AG09309 (cell line): Measurements from ENCODE around the gene NCR2.

Experiments used
- DNase-seq: peaks from one replicate; pipeline ENCODE4 v3.0.0-alpha.2; 2010; ENCODE audit warnings: low read depth
- H3K4me3 ChIP-seq: 2 replicates; pipeline ENCODE4 v1.5.1; 2011; ENCODE audit warnings: mild to moderate bottlenecking, low read depth, low read length, moderate library complexity; ENCODE audit not compliant: control insufficient read depth
- TF ChIP-seq, protein P1 (sequence below): IDR thresholded peaks from 2 replicates; pipeline ENCODE4 v1.5.1; 2011; ENCODE audit warnings: mild to moderate bottlenecking, low read depth, low read length, inconsistent platforms; ENCODE audit not compliant: insufficient read depth, control insufficient read depth; ENCODE audit errors: missing control alignments

Gene NCR2

DNA sequence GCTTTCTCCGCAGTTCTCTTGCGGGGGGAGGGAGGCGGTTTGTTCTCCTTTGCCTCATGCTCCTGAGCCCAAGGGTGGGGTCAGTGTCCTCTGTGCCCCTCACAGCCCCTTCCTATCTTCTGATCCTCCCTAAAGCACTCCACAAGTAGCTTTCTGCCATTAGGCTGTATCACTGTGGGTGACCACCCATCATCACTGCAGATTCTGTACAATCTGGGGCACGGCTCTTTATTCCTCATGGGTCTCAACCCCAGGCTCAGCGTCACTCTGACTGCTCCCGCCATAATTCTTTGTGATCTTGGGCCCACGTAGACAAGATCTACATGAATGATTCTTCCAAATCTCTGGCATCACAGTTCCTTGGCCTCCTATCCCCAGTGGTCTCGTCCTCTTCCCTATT is 10.5 kb downstream of the NCR2 start:
- TF ChIP-seq, protein P1, sequence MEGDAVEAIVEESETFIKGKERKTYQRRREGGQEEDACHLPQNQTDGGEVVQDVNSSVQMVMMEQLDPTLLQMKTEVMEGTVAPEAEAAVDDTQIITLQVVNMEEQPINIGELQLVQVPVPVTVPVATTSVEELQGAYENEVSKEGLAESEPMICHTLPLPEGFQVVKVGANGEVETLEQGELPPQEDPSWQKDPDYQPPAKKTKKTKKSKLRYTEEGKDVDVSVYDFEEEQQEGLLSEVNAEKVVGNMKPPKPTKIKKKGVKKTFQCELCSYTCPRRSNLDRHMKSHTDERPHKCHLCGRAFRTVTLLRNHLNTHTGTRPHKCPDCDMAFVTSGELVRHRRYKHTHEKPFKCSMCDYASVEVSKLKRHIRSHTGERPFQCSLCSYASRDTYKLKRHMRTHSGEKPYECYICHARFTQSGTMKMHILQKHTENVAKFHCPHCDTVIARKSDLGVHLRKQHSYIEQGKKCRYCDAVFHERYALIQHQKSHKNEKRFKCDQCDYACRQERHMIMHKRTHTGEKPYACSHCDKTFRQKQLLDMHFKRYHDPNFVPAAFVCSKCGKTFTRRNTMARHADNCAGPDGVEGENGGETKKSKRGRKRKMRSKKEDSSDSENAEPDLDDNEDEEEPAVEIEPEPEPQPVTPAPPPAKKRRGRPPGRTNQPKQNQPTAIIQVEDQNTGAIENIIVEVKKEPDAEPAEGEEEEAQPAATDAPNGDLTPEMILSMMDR = no peak
- H3K4me3 ChIP-seq = no peak overlapping the region
- no peak for DNase-seq

DNA sequence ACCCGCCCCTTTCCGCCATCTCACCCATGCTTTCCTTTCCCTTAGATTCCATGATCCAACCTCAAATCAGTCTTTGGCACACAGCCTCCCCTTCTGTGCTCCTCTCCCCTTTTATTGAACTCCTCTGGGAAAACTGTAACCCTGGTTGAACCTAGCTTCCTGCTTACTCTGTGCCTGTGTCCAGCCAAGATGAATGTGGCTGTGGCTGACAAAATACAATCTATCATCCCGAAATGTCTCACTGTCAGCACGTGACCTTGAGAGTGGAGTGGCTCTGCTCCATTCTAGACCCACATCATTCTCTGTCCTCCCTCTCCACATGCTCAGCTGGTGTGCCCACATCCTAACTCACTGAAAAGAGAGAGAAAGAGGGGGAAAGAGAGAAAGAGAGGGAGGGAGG is 11.0 kb downstream of the NCR2 start:
- no peak overlapping the region for H3K4me3 ChIP-seq
- DNase-seq = no peak
- TF ChIP-seq, protein P1 = no peak

DNA sequence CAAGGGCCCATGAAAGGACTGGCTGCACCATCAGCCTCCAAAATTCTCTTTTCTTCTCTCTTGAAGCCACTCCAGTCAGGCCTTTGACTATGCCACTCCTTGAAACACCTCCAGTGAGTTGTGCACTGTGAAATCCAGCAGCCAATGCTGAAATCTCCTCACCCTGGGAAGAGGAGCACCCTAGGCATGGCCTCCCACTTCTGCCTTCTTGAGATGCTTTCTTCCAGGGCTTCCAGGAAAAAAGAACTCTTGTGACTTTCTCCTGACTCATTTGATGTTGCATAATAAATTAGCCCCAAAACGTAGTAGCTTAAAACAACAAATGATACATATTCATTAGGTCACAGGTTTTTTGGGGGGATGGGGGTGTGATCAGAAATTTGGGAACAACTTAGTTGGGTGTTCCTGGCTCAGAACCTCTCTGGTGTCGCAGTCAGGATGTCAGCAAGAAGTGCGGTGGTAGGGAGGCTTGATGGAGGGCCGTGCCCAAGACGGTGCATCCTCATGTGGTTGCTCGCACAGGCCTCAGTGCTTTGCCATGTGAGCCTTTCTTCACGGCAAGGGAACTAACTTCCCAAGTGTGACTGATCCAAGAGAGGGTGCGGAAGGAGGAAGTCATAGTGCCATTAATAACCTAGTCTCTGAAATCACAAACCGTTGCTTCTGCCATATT is 12.1 kb downstream of the NCR2 start:
- no peak for DNase-seq
- H3K4me3 ChIP-seq = no peak overlapping the region
- TF ChIP-seq, protein P1 = no peak

DNA sequence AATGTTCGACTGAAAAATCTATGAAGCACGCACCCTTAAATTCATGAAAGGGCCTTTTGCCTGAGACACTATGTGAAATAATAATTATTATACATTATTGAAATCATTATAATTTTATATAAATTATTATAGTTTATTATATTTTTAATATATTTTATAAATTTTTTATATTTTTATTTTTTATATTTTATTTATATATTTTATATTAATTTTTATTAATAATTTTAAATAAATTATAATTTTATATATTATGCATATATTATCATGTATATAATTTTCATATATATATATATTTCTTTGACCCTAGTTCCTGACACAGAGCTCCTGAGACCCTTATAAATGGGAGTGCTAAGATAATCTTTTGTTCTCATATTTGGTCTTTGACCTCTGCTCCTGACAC is 13.5 kb downstream of the NCR2 start:
- TF ChIP-seq, protein P1 = no peak
- DNase-seq = no peak
- no peak overlapping the region for H3K4me3 ChIP-seq

DNA sequence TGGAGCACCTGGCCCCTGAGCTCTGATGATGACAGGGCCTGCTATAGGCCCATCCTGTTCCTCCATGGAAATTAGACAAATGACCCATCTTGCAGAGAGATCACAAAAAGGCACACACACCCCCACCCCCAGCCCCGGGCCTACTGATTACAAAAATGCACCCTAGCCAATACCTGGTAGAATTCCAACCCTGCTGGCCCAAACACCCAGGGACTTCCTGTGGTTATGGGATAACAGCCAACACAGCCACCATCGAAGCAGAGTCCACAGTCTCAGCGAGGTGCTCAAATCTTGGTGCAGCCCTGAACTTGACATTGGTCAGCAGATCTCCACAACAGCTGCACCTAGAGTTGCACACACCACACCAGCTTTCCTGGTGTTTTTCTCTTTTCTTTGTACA is 17.0 kb downstream of the NCR2 start:
- TF ChIP-seq, protein P1 = no peak
- no peak for DNase-seq
- no peak overlapping the region for H3K4me3 ChIP-seq

DNA sequence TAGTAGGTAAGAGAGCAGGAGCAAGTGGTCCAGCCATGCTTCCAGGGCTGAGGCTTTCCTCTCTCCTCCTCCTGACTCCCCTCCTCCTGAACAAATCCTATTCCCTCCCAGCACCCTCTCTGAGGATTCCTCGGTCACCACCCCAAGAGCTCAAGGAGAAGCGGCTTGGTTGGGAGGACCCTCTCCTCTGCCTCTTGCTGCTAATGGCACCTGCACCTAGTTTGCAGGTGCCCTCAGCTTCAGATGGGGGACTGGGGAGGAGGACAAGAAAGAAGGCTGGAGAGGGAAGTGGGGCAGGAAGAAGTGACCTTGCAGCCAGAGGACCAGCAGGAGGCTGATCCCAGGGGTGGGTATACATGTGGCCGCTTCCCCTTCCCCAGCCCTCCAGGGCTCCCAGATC is 17.5 kb downstream of the NCR2 start:
- H3K4me3 ChIP-seq = no peak overlapping the region
- TF ChIP-seq, protein P1 = no peak
- DNase-seq = no peak
